Activated CD4-positive, alpha-beta T cell treated with anti-CD3 and anti-CD28 coated beads, Interleukin-2, Interleukin-6, amounts not matched to agents 100 ng/mL and 50 ng/mL, durations not matched to agents 16 hours and 8 hours (primary cell): ENCODE measurements around the gene CCDC142.

Experiments
- DNase-seq: peaks from one replicate; pipeline ENCODE4 v3.0.0-alpha.2; 2020

The CCDC142 gene

GRCh38 chr2:74514368-74515270 is 31.8 kb upstream of the CCDC142 start, which contains the start of gene TLX2:
Gene TLX2, plus strand, starts transcription at chr2:74514450. Its CDS starts 357 bp downstream, at chr2:74514807.
- no peak for DNase-seq

GRCh38 chr2:74513605-74514367 is 31.0 kb upstream of the CCDC142 start:
- peak; percentile 43 for DNase-seq

- DNase-seq, result no peak
Measured at GRCh38 chr2:74512744-74513604, 30.2 kb upstream of the CCDC142 start.

GRCh38 chr2:74511104-74511989 is 28.5 kb upstream of the CCDC142 start:
- DNase-seq, result no peak

- no peak for DNase-seq
Measured at GRCh38 chr2:74510272-74510671, 27.5 kb upstream of the CCDC142 start.

- no peak for DNase-seq
Measured at GRCh38 chr2:74507926-74508520, 25.2 kb upstream of the CCDC142 start.

- peak; percentile 98 for DNase-seq
Measured at GRCh38 chr2:74507145-74507925, 24.5 kb upstream of the CCDC142 start, which contains the start of gene PCGF1. Gene PCGF1, minus strand, starts transcription at chr2:74507695. Its CDS starts 27 bp downstream, at chr2:74507668.

- DNase-seq, result no peak
Measured at GRCh38 chr2:74505448-74506246, 22.8 kb upstream of the CCDC142 start.

- DNase-seq, result no peak
Measured at GRCh38 chr2:74504591-74504990, 21.8 kb upstream of the CCDC142 start.

- no peak for DNase-seq
Measured at GRCh38 chr2:74503506-74504475, 21.0 kb upstream of the CCDC142 start.

GRCh38 chr2:74502720-74503505 is 20.1 kb upstream of the CCDC142 start:
- peak; percentile 80 for DNase-seq

GRCh38 chr2:74502147-74502719 is 19.4 kb upstream of the CCDC142 start:
- no peak for DNase-seq

GRCh38 chr2:74501335-74502071 is 18.7 kb upstream of the CCDC142 start:
- DNase-seq, result no peak

- no peak for DNase-seq
Measured at GRCh38 chr2:74500578-74500946, 17.8 kb upstream of the CCDC142 start.

GRCh38 chr2:74499940-74500577 is 17.3 kb upstream of the CCDC142 start:
- DNase-seq, result no peak
